GM08714 (cell line): Measurements from ENCODE around the gene C16orf87.
"Not testable (repeated sequence)": the region's sequence is repeated elsewhere in the genome, so short reads cannot be mapped to it uniquely, and the experiment has no call there.

ENCODE experiments used
- H3K4me3 ChIP-seq: fragments of 200-500 bp; sonication (Bioruptor generic); 2 replicates; pipeline ENCODE4 v1.5.1; 2014; ENCODE audit warnings: mild to moderate bottlenecking, low read length, inconsistent platforms
- ZNF274 ChIP-seq: IDR thresholded peaks from 2 replicates; pipeline ENCODE4 v1.6.1; 2012; ENCODE audit warnings: mild to moderate bottlenecking, low read depth, low read length

The C16orf87 gene, protein sequence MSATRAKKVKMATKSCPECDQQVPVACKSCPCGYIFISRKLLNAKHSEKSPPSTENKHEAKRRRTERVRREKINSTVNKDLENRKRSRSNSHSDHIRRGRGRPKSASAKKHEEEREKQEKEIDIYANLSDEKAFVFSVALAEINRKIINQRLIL

DNA sequence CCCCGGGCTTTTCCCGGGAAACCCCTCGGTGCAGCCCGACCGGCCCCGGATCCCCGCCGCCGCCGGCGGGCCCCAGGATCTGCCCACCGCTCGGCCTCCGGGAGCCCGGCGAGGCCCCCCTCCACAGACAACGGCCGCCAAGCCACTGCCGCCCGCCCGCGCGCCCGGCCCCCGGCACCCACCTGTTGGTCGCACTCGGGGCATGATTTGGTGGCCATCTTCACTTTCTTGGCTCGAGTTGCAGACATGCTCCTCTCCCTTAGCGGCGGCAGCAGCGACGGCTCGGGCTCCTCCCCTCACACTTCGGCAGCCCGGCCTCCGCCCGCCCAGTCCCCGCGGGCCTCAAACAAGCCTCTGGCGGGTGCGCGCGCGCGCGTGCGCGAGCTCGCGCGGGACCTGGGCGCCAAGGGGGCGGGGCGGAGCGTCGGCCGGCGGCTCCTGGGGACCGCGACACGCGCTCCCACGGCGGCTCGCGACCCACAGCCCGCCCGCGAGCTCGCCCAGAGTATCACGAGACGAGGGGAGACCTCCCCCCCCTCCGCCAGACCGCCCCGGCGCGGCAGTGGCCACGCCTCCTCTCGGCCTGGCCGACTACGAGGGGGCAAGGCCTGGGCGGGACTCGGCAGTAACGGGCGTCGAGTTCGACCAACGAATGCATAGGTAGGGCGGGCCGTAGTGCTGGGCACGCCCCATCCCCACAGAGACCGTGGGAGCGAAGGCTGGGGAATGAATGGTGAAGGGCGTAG, at the start of gene C16orf87:
C16orf87 (minus strand) TSS at position 279 of the 746 bp plus-strand sequence; CDS start at position 248, 31 bp downstream.
- TF ChIP-seq ZNF274, result no peak
- H3K4me3 ChIP-seq, result peak within 1 kb of the TSS; percentile 99

DNA sequence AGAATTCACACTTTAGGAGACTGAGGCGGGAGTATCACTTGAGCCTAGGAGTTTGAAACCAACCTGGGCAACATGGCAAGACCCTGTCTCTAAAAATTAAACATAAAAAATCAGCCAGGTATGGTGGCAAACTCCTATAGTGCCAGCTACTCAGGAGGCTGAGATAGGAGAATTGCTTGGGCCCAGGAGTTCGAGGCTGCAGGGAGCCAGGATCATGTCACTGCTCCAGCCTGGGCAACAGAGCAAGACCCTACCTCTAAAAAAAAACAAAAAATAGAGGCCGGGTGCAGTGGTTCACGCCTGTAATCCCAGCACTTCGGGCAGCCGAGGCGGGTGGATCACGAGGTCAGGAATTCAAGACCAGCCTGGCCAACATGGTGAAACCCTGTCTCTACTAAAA, 44.3 kb upstream of the C16orf87 start:
- H3K4me3 ChIP-seq, result no peak overlapping the region
- TF ChIP-seq ZNF274, result no peak

DNA sequence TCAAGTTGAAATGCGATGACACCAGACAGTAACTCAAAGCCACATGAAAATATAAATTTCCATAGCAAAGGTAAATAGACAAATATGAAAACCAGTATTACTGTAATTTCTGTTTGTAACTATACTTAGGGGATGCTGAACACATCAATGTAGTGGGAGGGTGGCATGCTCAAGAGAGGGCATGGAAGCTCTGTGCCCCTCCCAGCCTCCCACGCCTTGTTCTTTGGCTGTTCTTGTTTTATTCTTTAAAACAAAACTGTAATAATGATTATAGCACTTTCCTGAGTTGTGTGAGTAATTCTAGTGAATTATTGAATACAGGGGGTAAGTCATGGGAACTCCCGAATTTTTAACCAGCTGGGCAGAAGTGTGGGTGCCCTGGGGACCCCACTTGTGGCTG, 42.2 kb upstream of the C16orf87 start:
- no peak for TF ChIP-seq ZNF274
- no peak overlapping the region for H3K4me3 ChIP-seq

DNA sequence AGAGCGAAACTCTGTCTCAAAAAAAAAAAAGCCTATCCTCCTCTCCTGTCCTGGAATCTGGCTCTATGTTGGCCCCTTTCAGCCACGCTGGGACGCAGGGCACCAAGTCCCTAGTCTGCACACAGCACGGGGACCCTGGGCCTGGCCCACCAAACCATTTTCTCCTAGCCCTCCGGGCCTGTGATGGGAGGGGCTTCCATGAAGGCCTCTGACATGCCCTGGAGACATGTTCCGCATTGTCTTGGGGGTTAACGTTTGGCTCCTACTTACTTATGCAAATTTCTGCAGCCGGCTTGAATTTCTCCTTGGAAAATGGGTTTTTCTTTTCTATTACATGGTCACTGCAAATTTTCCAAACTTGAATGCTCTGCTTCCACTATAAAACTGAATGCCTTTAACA, 40.6 kb upstream of the C16orf87 start:
- TF ChIP-seq ZNF274, result no peak
- no peak overlapping the region for H3K4me3 ChIP-seq

DNA sequence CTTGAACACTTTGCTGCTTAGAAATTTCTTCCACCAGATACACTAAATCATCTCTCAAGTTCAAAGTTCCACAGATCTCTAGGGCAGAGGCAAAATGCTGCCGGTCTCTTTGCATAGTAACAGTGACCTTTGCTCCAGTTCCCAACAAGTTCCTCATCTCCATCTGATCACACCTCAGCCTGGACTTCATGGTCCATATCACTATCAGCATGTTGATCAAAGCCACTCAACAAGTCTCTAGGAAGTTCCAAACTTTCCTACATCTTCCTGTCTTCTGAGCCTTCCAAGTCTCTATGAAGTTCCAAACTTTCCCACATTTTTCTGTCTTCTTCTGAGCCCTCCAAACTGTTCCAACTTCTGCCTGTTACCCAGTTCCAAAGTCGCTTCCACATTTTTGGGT, 37.9 kb upstream of the C16orf87 start:
- H3K4me3 ChIP-seq, result not testable (repeated sequence)

DNA sequence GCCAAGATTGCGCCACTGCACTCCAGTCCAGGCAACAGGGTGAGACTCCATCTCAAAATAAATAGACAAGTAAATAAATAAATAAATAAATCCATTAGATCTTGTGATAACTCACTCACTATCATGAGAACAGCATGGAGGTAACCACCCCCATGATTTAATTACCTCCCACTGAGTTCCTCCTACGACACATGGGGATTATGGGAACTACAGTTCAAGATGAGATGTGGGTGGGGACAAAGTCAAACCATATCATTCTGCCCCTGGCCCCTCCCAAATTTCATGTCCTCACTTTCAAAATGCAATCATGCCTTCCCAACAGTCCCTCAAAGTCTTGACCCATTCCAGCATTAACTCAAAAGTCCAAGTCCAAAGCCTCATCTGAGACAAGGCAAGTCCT, 36.5 kb upstream of the C16orf87 start:
- H3K4me3 ChIP-seq, result not testable (repeated sequence)

DNA sequence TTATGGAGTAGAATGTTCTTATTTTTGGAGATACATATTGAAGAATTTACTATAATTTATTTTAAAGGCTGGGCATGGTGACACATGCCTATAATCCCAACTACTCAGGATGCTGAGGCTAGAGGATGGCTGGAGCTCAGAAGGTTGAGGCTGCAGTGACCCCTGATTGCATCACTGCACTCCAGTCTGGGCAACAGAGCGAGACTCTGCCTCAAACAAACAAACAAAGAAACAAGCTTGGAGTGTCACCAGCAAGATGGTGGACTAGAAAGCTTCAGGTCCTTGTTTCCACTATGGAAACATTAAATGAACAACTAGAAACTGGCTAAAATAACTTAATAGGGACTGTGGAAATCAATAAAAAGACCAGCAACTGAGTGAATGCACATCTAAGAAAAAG, 35.3 kb upstream of the C16orf87 start:
- no peak for TF ChIP-seq ZNF274
- H3K4me3 ChIP-seq, result no peak overlapping the region

DNA sequence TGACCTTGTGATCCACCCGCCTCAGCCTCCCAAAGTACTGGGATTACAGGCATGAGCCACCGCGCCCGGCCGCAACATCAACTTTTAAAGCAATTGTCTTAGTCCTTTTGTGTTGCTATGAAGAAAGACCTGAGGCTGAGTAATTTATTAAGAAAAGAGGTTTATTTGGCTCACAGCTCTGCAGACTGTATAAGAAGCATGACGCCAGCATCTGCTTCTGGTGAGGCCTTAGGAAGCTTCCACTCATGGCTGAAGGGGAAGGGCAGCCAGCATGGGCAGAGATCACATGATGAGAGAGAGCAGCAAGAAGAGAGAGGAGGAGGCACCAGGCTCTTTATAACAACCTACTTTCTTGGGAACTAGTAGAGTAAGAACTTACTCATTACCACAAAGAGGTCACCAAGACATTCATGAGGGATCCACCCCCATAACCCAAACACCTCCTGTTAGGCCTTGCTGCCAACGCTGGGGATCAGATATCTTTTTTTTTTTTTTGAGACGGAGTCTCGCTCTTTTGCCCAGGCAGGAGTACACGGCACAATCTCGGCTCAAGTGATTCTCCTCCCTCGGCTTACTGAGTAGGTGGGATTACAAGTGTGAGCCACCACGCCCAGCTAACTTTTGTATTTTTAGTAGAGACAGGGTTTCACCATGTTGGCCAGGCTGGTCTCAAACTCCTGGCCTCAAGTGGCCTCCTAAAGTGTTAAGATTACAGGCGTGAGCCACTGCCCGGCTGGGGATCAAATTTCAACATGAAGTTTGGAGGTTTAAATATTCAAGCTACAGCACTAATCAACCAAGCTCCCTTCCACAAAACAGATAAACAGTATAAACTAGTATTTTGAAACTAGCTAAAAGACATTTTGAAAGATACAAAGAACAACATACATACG, 31.8 kb upstream of the C16orf87 start:
- H3K4me3 ChIP-seq, result no peak overlapping the region
- no peak for TF ChIP-seq ZNF274

DNA sequence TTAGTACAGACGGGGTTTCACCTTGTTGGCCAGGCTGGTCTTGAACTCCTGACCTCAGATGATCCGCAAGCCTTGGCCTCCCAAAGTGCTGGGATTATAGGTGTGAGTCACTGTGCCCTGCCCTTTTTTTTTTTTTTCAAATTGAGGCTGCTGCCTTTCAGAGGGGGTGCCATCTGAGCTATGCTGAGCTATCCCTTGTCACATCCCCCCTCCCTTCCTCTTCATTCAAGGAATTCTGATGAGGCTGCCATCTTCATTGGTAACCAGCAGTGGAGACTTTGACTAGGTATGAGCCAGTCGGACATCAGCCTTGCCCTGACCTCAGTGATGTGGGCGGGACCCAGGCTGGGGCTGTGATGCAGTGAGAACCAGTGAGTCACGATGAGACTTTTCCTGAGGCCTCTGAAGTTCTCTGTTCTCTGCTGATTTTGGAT, 28.8 kb upstream of the C16orf87 start:
- H3K4me3 ChIP-seq, result no peak overlapping the region
- TF ChIP-seq ZNF274, result no peak

DNA sequence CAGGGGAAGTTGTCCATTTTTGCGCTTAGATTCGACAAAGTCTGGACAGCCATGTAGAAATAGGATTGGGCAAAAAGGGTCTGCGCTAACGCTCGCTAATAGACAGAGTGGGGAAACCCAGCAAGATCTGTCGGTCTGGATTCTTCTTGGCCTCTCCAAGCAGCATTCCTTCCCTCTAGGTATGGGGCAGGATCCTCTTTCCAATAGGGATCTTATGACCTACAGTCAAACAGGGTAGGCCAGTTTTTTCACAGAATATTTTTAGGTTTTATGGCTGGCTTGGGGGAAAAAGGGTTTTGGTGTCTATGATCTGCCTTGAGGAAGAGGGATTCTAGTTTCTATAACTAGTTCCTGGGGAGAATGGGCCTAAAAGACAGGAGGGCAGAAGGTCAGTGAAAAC, 27.2 kb upstream of the C16orf87 start:
- no peak for TF ChIP-seq ZNF274
- no peak overlapping the region for H3K4me3 ChIP-seq

DNA sequence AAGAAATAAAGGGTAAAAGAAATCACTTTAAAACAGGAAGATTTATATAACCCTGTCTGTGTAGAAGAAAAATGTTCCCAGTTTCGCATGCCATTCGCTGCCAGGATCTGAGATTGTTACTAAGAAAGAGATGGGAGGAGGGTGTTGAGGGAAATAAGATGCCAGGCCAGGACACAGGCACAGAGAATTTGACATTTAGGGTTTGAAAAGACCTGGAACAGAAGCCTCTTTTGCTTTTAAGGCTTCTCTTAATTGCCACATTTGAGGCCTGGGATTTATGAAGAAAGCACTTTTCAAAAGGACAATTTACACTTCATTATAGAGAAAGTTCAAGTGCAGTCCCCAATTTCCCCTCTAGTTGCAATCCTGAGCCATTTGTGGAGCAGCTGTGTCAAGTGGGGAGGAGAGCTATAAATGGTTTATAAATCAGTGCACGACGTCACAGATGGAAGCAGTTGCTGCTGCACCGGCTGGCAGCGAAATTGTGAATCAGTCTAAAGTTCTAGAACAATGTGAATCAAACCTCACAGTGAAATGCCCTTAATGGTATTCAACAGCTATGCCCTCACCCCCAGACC, 26.5 kb upstream of the C16orf87 start:
- H3K4me3 ChIP-seq, result no peak overlapping the region

DNA sequence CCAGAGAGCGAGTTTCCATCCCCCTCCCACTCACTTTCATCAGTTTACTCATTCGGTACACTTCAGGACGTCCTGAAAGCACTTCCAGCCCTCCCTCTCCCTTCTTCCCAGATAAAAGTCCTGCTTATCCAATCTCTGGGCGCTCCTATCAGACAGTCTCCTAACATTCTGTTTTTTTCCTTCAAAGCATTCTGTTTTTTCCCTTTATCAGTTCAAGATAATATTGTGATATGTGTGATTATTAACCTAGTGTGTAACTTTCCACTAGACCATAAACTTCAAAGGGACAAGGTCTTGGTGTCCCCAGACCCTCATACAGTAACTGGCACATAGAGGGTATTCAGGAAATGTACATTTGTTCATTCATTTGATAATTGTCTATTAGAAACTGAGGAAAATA, 24.4 kb upstream of the C16orf87 start:
- no peak overlapping the region for H3K4me3 ChIP-seq
- TF ChIP-seq ZNF274, result no peak

More for the DNA sequence above, 26.5 kb upstream of the C16orf87 start:
- no peak for TF ChIP-seq ZNF274

DNA sequence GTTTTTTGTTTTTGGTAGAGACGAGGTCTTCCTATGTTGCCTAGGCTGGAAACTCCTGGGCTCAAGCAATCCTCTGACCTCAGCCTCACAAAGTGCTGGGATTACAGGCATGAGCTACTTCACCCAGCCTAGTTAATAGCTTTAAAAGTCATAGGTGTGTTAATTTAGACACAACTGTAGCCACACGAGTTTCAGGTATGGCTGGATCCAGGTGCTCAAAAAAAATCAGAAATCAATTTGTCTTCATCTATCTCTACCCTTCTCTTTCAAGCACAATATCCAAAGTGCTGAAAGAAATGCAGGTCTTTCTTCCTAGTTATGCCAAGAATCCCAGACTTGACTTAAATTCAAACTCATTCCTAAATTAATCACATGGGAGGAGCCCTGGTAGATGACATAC, 23.9 kb upstream of the C16orf87 start:
- no peak for TF ChIP-seq ZNF274
- H3K4me3 ChIP-seq, result no peak overlapping the region

DNA sequence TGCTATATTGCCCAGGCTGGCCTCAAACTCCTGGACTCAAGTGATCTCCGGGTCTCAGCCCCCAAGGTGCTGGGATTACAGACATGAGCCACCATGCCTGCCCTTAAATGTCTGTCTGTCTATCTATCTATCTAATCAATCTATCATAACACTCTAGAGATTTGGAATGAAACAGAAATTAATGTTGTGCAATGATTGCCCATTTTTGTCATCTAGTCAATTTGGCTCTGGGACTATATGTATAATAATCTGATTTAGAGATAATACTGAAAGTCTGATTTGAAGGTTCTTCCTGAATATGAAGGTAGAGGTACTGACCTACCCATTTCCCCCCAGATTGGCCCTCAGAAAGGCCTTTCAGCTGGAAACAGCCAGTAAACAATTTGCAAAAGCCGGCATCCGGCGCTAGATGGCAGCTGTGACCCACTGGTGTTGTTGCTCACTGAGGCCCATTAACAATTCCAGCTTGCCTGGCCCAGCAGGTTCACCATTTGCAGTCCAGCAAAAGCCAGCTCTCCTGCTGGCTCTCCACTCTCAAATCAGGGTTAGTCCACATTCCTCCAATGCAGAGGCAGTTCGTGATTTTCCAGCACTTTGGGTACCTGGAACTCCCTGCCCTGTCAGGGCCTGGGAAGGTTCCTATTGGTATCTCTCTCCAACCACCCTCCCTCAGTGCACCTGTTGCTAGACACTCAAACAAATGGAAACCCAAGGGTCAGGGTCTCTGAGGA, 22.9 kb upstream of the C16orf87 start:
- H3K4me3 ChIP-seq, result no peak overlapping the region
- TF ChIP-seq ZNF274, result no peak
